Astrocyte (in vitro differentiated cells and primary cell): Measurements from ENCODE around the gene ZP1. TPM values are rescaled to one million over a fixed set of nuclear protein-coding genes. Genes with fewer than 3 reads are reported as not detected.
A peak's percentile ranks its signal among the peaks of the same experiment; 100 is the strongest.

Experiments used
- DNase-seq: peaks from one replicate; pipeline ENCODE4 v3.0.0-alpha.2; 2010; ENCODE audit warnings: low read depth
- FAIRE-seq: peaks from 2 replicates; lab custom pipeline; 2011; peaks lifted over from hg19 to GRCh38; lab: Jason Lieb, UNC
- H2AFZ ChIP-seq: 2 replicates; pipeline ENCODE4 v1.6.0; 2012; ENCODE audit warnings: low read depth, low read length, inconsistent platforms
- H3K27ac ChIP-seq: 2 replicates; pipeline ENCODE4 v1.5.1; 2011; ENCODE audit warnings: low read depth, low read length, inconsistent platforms
- H3K27me3 ChIP-seq: 2 replicates; pipeline ENCODE4 v1.6.0; 2011; ENCODE audit warnings: low read length, inconsistent platforms; ENCODE audit not compliant: insufficient read depth
- H3K36me3 ChIP-seq: 2 replicates; pipeline ENCODE4 v1.5.1; 2011; ENCODE audit warnings: low read length, inconsistent platforms; ENCODE audit not compliant: insufficient read depth
- H3K4me1 ChIP-seq: 2 replicates; pipeline ENCODE4 v1.5.1; 2011; ENCODE audit warnings: low read length, inconsistent platforms; ENCODE audit not compliant: insufficient read depth
- H3K4me2 ChIP-seq: 2 replicates; pipeline ENCODE4 v1.6.0; 2012; ENCODE audit warnings: low read length, inconsistent platforms
- H3K4me3 ChIP-seq: 2 replicates; pipeline ENCODE4 v1.5.1; 2011; ENCODE audit warnings: low read depth, mild to moderate bottlenecking, low read length, inconsistent platforms; ENCODE audit not compliant: insufficient read depth
- H3K79me2 ChIP-seq: 2 replicates; pipeline ENCODE4 v1.6.0; 2012; ENCODE audit warnings: mild to moderate bottlenecking, low read length, inconsistent platforms; ENCODE audit not compliant: insufficient read depth
- H3K9ac ChIP-seq: 2 replicates; pipeline ENCODE4 v1.6.0; 2012; ENCODE audit warnings: mild to moderate bottlenecking, low read length, inconsistent platforms
- H3K9me3 ChIP-seq: 2 replicates; pipeline ENCODE4 v1.5.1; 2012; ENCODE audit warnings: low read depth, mild to moderate bottlenecking, low read length, inconsistent platforms; ENCODE audit not compliant: insufficient read depth
- H4K20me1 ChIP-seq: 2 replicates; pipeline ENCODE4 v1.6.0; 2012; ENCODE audit warnings: low read length, inconsistent platforms; ENCODE audit not compliant: insufficient read depth
- H3K27ac Mint-ChIP-seq: one replicate; pipeline ENCODE4 v1.8.0; 2021; ENCODE audit warnings: mild to moderate bottlenecking, mixed read lengths; ENCODE audit not compliant: unreplicated experiment
- H3K27me3 Mint-ChIP-seq: one replicate; pipeline ENCODE4 v1.8.0; 2021; ENCODE audit warnings: low read depth, mixed read lengths; ENCODE audit not compliant: unreplicated experiment
- H3K36me3 Mint-ChIP-seq: one replicate; pipeline ENCODE4 v1.8.0; 2021; ENCODE audit warnings: low read depth, mixed read lengths; ENCODE audit not compliant: unreplicated experiment
- H3K4me1 Mint-ChIP-seq: one replicate; pipeline ENCODE4 v1.8.0; 2021; ENCODE audit warnings: low read depth, mixed read lengths; ENCODE audit not compliant: unreplicated experiment
- H3K4me3 Mint-ChIP-seq: one replicate; pipeline ENCODE4 v1.8.0; 2021; ENCODE audit warnings: mild to moderate bottlenecking, moderate library complexity, mixed read lengths; ENCODE audit not compliant: unreplicated experiment
- H3K9me3 Mint-ChIP-seq: one replicate; pipeline ENCODE4 v1.8.0; 2021; ENCODE audit warnings: mild to moderate bottlenecking, mixed read lengths; ENCODE audit not compliant: unreplicated experiment
- CTCF ChIP-seq: IDR thresholded peaks from 2 replicates; pipeline ENCODE4 v1.5.1; 2011; ENCODE audit warnings: low read depth, mild to moderate bottlenecking, inconsistent platforms, low read length, moderate library complexity; ENCODE audit not compliant: insufficient read depth
- EZH2 ChIP-seq: IDR thresholded peaks from 2 replicates; pipeline ENCODE4 v1.6.1; 2012; ENCODE audit warnings: mild to moderate bottlenecking, low read length, inconsistent platforms; ENCODE audit not compliant: insufficient read depth
- total RNA-seq: library from RNA; stranded (reverse); gene quantifications from 2 replicates; pipeline ENCODE4 v1.2.1, GENCODE V29; 2021

ZP1 gene
- total RNA-seq, 1 donor from 2014 or later = not detected

- Mint-ChIP-seq H3K4me3 (no peak overlapping the region), H3K4me1 (peaks cover 8% of the 10 kb centered on the region), H3K27me3 (peaks cover 6% of the 10 kb centered on the region), H3K27ac (no peak overlapping the region), H3K9me3 (no peaks in the 10 kb centered on the region), H3K36me3 (no peaks in the 10 kb centered on the region)
- H3K27ac ChIP-seq = no peak overlapping the region
- H3K27me3 ChIP-seq = peaks cover 3% of the 10 kb centered on the region
- FAIRE-seq (no peak), DNase-seq (peak; percentile 30)
- peaks cover 18% of the 10 kb centered on the region for H3K4me1 ChIP-seq
- TF ChIP-seq EZH2 = no peak
- TF ChIP-seq CTCF = no peak
- H3K4me3 ChIP-seq = no peak overlapping the region
- H3K9me3 ChIP-seq = no peaks in the 10 kb centered on the region
- H2AFZ ChIP-seq = no peak overlapping the region
- no peak overlapping the region for H3K9ac ChIP-seq
- H3K4me2 ChIP-seq = peak overlapping the region; percentile 70
- H4K20me1 ChIP-seq = no peaks in the 10 kb centered on the region
- no peaks in the 10 kb centered on the region for H3K36me3 ChIP-seq
- H3K79me2 ChIP-seq = no peaks in the 10 kb centered on the region
These were observed 5.0 kb downstream of the ZP1 start for GRCh38 chr11:60872124-60872960.

- Histone ChIP-seq H3K9me3 (no peaks in the 10 kb centered on the region), H3K79me2 (no peaks in the 10 kb centered on the region), H3K4me1 (peaks cover 18% of the 10 kb centered on the region), H3K27ac (no peak overlapping the region), H3K9ac (peak overlapping the region; percentile 9), H3K27me3 (peaks cover 3% of the 10 kb centered on the region), H3K36me3 (no peaks in the 10 kb centered on the region), H2AFZ (no peak overlapping the region), H3K4me3 (no peak overlapping the region), H4K20me1 (no peaks in the 10 kb centered on the region), H3K4me2 (peak overlapping the region; percentile 70)
- H3K27ac Mint-ChIP-seq = no peak overlapping the region
- H3K9me3 Mint-ChIP-seq = no peaks in the 10 kb centered on the region
- TF ChIP-seq EZH2 (no peak), CTCF (no peak)
- H3K36me3 Mint-ChIP-seq = no peaks in the 10 kb centered on the region
- DNase-seq = peak; percentile 76
- FAIRE-seq = no peak
- H3K4me1 Mint-ChIP-seq = peaks cover 8% of the 10 kb centered on the region
- H3K4me3 Mint-ChIP-seq = peak overlapping the region; percentile 71
- H3K27me3 Mint-ChIP-seq = peaks cover 6% of the 10 kb centered on the region
These were observed 5.7 kb downstream of the ZP1 start for GRCh38 chr11:60872961-60873524.
